GM21390 (cell line): ENCODE results near the gene OCIAD2.
"Not testable (repeated sequence)": the region's sequence is repeated elsewhere in the genome, so short reads cannot be mapped to it uniquely, and the experiment has no call there.

Experiments
- ATAC-seq: cut with Tn5 transposase; IDR thresholded peaks from one replicate; pipeline ENCODE4 v1.9.1; 2021; ENCODE audit not compliant: unreplicated experiment

The OCIAD2 gene

GRCh38 chr4:48854982-48855381 is 51.6 kb downstream of the OCIAD2 start:
- no peak for ATAC-seq

- ATAC-seq, result no peak
Measured at GRCh38 chr4:48854395-48854683, 52.2 kb downstream of the OCIAD2 start.

DNA sequence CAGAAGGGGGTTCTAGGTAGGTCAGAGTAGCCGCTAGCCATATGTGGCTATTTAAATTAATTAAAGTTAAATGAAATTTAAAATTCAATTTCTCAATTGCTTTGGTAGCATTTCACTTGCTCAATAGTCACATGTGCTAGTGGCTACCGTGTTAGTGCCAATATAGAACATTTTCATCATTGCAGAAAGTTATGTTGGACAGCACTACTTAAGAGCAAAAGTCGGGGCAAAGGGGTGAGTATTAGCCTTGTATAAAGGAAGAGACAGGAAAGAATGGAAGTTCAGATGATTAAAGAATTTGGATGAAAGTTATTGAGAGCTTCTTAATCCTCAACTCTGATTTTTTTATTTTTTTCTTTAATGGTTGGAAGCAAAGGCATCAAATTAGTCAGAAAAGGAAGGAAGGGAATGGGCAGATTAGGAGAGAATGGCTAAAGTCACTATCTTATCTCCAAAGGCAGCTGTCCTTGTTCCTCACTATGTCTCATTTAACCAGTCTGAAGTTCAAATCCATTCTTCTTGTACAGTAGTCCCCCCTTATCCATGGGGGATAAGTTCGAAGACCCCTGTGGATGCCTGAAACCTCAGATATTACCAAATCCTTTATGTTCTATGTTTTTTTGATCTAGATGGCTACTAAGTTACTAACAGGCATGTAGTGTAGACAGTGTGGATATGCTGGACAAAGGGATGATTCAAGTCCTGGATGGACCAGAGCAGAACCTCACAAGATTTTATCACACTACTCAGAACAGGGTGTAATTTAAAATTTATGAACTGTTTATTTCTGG is 52.8 kb downstream of the OCIAD2 start:
- no peak for ATAC-seq

DNA sequence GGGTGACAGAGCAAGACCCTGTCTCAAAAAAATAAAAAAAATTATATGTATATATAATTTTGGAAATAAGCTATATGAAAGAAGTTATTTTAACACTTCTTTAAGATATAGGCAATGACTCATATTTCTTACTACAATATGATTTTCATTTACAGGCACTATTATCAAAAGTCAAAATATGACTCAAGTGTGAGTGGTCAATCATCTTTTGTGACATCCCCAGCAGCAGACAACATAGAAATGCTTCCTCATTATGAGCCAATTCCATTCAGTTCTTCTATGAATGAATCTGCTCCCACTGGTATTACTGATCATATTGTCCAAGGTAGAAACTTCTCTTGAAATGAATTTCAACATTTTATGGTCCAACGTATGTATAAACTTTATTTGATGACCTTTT is 54.9 kb downstream of the OCIAD2 start:
- no peak for ATAC-seq

GRCh38 chr4:48848799-48849198 is 57.8 kb downstream of the OCIAD2 start:
- not testable (repeated sequence) for ATAC-seq

DNA sequence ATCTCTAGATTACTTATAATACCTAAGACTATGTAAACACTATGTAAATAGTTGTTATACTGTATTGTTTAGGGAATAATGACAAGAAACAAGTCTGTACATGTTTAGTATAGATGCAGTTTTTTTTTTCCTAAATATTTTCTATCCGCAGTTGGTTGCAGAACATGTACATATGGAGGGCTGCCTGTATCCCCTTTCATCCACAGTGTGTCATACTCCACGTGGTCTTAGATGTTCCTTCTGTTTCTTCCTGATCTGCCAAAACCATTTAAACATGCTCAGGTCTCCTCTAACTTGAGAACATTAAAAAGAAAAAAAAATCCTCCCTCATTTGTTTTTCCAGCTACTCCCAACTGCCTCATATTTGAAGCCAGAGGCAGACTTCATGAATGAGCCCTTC is 61.7 kb downstream of the OCIAD2 start:
- ATAC-seq, result no peak

DNA sequence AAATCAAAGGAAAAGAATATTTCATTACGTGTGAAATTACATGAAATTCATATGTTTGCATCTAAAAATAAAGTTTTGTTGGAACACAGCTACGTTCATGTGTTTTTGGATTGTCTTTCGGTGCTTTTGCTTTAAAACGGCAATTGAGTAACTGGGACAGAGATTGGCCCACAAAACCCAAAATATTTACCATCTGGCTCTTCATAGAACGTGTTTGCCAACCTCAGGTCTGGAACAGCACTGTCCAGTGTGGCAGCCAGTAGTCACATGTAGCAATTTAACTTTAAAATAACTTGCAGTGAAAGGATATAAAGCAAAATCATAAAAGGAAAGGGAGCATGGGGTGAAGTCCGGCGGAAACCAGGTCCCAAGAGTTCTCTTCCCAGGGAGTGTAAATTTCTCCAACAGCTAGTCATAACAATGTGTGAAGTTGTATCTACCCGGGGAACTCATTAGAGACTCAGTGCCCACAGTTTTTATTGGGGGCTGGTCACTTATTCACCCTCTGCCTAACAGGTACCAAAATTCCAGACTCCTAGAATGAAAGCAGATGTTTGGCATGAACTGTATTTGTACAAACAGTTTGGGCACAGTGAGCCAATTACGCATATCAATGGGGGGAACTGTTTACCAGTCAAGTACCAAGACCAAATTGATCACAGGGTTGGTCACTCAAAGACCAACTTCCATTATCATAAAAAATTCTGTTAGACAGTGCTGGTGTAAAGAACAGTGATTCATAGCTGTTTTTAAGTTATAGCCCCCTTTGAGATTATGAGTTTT is 65.3 kb downstream of the OCIAD2 start:
- no peak for ATAC-seq

DNA sequence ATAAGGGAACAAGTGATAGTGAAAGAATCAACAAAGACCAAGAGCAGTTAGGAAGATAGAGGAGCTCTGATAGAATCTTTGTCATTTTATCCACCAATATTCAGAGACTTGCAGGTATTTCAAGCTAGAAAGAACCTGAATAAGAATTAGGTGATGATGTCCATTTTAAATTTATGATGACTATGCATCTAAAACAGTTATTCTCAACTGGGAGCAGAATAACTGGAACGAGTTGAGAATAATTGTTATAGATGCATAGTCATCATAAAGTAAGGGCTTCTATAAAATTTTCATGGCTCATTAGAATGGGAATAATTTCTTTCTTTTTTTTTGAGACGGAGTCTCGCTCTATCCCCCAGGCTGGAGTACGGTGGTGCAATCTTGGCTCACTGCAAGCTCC is 69.9 kb downstream of the OCIAD2 start:
- no peak for ATAC-seq
